GM23338 (cell line): ENCODE results near the gene CRIP3.

Source experiments
- CREB1 ChIP-seq: fragments of 250-450 bp; sonication (Bioruptor Pico); IDR thresholded peaks from 2 replicates; pipeline ENCODE4 v1.5.0; 2020; ENCODE audit warnings: low read depth, mild to moderate bottlenecking, moderate library complexity
- CTCF ChIP-seq, 2 experiments: fragments of 200-600 bp in 1 of 2; sonication (generic) in 1 of 2; conservative IDR thresholded peaks; 2 replicates each; pipeline versions ENCODE4 v1.5.1 to v1.6.1; 2016 to 2017; ENCODE audit warnings: antibody characterized with exemption in 2 of 2, low read depth in 2 of 2, mild to moderate bottlenecking in 2 of 2, moderate library complexity in 1 of 2
- EZH2 ChIP-seq: fragments of 200-600 bp; sonication (generic); IDR thresholded peaks from one replicate; pipeline ENCODE4 v1.8.0; 2017; ENCODE audit warnings: antibody characterized with exemption, mild to moderate bottlenecking, low read depth; ENCODE audit not compliant: unreplicated experiment
- JUNB ChIP-seq: IDR thresholded peaks from one replicate; pipeline ENCODE4 v1.6.1; 2016; ENCODE audit warnings: antibody characterized with exemption; ENCODE audit not compliant: unreplicated experiment
- NANOG ChIP-seq: IDR thresholded peaks from 2 replicates; pipeline ENCODE4 v1.6.1; 2016; ENCODE audit warnings: antibody characterized with exemption, borderline replicate concordance
- POLR2AphosphoS5 ChIP-seq: IDR thresholded peaks from 2 replicates; pipeline ENCODE4 v1.6.1; 2016; ENCODE audit warnings: antibody characterized with exemption, low read depth
- REST ChIP-seq: IDR thresholded peaks from one replicate; pipeline ENCODE4 v1.6.1; 2018; ENCODE audit warnings: antibody characterized with exemption; ENCODE audit not compliant: unreplicated experiment
- STAT1 ChIP-seq: IDR thresholded peaks from one replicate; pipeline ENCODE4 v1.6.1; 2016; ENCODE audit warnings: antibody characterized with exemption; ENCODE audit not compliant: unreplicated experiment
- ZNF331 ChIP-seq: fragments of 250-450 bp; sonication (Bioruptor Pico); IDR thresholded peaks from 2 replicates; pipeline ENCODE4 v1.5.0; 2020; ENCODE audit warnings: low read depth, mild to moderate bottlenecking, moderate library complexity
- ZNF462 ChIP-seq: fragments of 250-450 bp; sonication (Bioruptor Pico); IDR thresholded peaks from 2 replicates; pipeline ENCODE4 v1.5.0; 2020; ENCODE audit warnings: mild to moderate bottlenecking, moderate library complexity

- TF ChIP-seq REST (no peak), CTCF (conservative IDR thresholded peaks at IDR 0.05; ENCODE audit: low read depth in 2 of 2) (no peak), POLR2AphosphoS5 (no peak), JUNB (no peak), ZNF462 (CRISPR knock-in tag) (no peak), EZH2 (no peak), ZNF331 (CRISPR knock-in tag) (no peak), STAT1 (no peak), NANOG (no peak), CREB1 (CRISPR knock-in tag) (no peak)
Observed at GRCh38 chr6:43339168-43339567, 30.5 kb upstream of the CRIP3 start.
